Stimulated activated naive CD8-positive, alpha-beta T cell treated with anti-CD3 and anti-CD28 coated beads, Interleukin-15, Interleukin-2, amounts not matched to agents 100 ng/mL and 50 ng/mL, for 24 hours (primary cell): ENCODE data around the gene ADCY2.
A peak's percentile ranks its signal among the peaks of the same experiment; 100 is the strongest.

Experiments used
- H3K27ac Mint-ChIP-seq: one replicate; pipeline ENCODE4 v1.8.0; 2021; ENCODE audit warnings: mild to moderate bottlenecking, mixed read lengths
- H3K27me3 Mint-ChIP-seq: one replicate; pipeline ENCODE4 v1.8.0; 2021; ENCODE audit warnings: mixed read lengths
- H3K36me3 Mint-ChIP-seq: one replicate; pipeline ENCODE4 v1.8.0; 2021; ENCODE audit warnings: low read depth, mixed read lengths
- H3K4me1 Mint-ChIP-seq: one replicate; pipeline ENCODE4 v1.8.0; 2021; ENCODE audit warnings: low read depth, mixed read lengths
- H3K4me3 Mint-ChIP-seq: one replicate; pipeline ENCODE4 v1.8.0; 2021; ENCODE audit warnings: mild to moderate bottlenecking, mixed read lengths
- H3K9me3 Mint-ChIP-seq: one replicate; pipeline ENCODE4 v1.8.0; 2021; ENCODE audit warnings: mixed read lengths

ADCY2 gene

GRCh38 chr5:7866196-7866595 lies 470.3 kb downstream of the ADCY2 start:
- Mint-ChIP-seq H3K4me1 (peaks cover 55% of the 10 kb centered on the region), H3K9me3 (no peaks in the 10 kb centered on the region), H3K4me3 (peak overlapping the region; percentile 30), H3K27me3 (no peaks in the 10 kb centered on the region), H3K36me3 (peaks cover 74% of the 10 kb centered on the region), H3K27ac (no peak overlapping the region)

GRCh38 chr5:7867260-7867659 lies 471.3 kb downstream of the ADCY2 start:
- Mint-ChIP-seq H3K27ac (no peak overlapping the region), H3K4me1 (peaks cover 66% of the 10 kb centered on the region), H3K27me3 (no peaks in the 10 kb centered on the region), H3K36me3 (peaks cover 76% of the 10 kb centered on the region), H3K9me3 (no peaks in the 10 kb centered on the region), H3K4me3 (peak overlapping the region; percentile 100)

GRCh38 chr5:7868427-7868772 lies 472.5 kb downstream of the ADCY2 start:
- Mint-ChIP-seq H3K36me3 (peaks cover 71% of the 10 kb centered on the region), H3K27me3 (no peaks in the 10 kb centered on the region), H3K9me3 (no peaks in the 10 kb centered on the region), H3K4me1 (peaks cover 77% of the 10 kb centered on the region), H3K27ac (peak overlapping the region; percentile 95), H3K4me3 (peak overlapping the region; percentile 100)

- Mint-ChIP-seq H3K27ac (peak within 1 kb of the TSS; percentile 95), H3K36me3 (peaks cover 70% of the 10 kb centered on the region), H3K4me1 (peaks cover 82% of the 10 kb centered on the region), H3K9me3 (no peaks in the 10 kb centered on the region), H3K27me3 (no peaks in the 10 kb centered on the region), H3K4me3 (peak within 1 kb of the TSS; percentile 100)
Observed at GRCh38 chr5:7868773-7869473, 473.0 kb downstream of the ADCY2 start, which contains the start of the genes FASTKD3 and MTRR. Gene FASTKD3, minus strand, starts transcription at chr5:7869031. Its CDS starts 948 bp downstream, at chr5:7868083. Gene MTRR, plus strand, starts transcription at chr5:7869148. Its CDS starts 1,647 bp downstream, at chr5:7870795.

- peaks cover 88% of the 10 kb centered on the region for H3K4me1 Mint-ChIP-seq
- peak overlapping the region; percentile 81 for H3K27ac Mint-ChIP-seq
- peak overlapping the region; percentile 100 for H3K4me3 Mint-ChIP-seq
- peaks cover 74% of the 10 kb centered on the region for H3K36me3 Mint-ChIP-seq
- H3K27me3 Mint-ChIP-seq, result no peaks in the 10 kb centered on the region
- H3K9me3 Mint-ChIP-seq, result no peaks in the 10 kb centered on the region
Observed at GRCh38 chr5:7869474-7870136, 473.7 kb downstream of the ADCY2 start.

GRCh38 chr5:7871653-7872052 lies 475.7 kb downstream of the ADCY2 start:
- Mint-ChIP-seq H3K4me1 (peaks cover 78% of the 10 kb centered on the region), H3K9me3 (no peaks in the 10 kb centered on the region), H3K4me3 (peak overlapping the region; percentile 100), H3K27me3 (no peaks in the 10 kb centered on the region), H3K27ac (no peak overlapping the region), H3K36me3 (peaks cover 74% of the 10 kb centered on the region)

- no peaks in the 10 kb centered on the region for H3K9me3 Mint-ChIP-seq
- peaks cover 74% of the 10 kb centered on the region for H3K36me3 Mint-ChIP-seq
- peak overlapping the region; percentile 34 for H3K27ac Mint-ChIP-seq
Observed at GRCh38 chr5:7872517-7873130, 476.7 kb downstream of the ADCY2 start.

GRCh38 chr5:7873216-7873615 lies 477.3 kb downstream of the ADCY2 start:
- Mint-ChIP-seq H3K9me3 (no peaks in the 10 kb centered on the region), H3K4me3 (peak overlapping the region; percentile 21), H3K27ac (peak overlapping the region; percentile 34), H3K36me3 (peaks cover 75% of the 10 kb centered on the region), H3K27me3 (no peaks in the 10 kb centered on the region), H3K4me1 (peaks cover 78% of the 10 kb centered on the region)

More at GRCh38 chr5:7872517-7873130, 476.7 kb downstream of the ADCY2 start:
- H3K4me3 Mint-ChIP-seq, result peak overlapping the region; percentile 21
- H3K4me1 Mint-ChIP-seq, result peaks cover 78% of the 10 kb centered on the region
- no peaks in the 10 kb centered on the region for H3K27me3 Mint-ChIP-seq

GRCh38 chr5:7874639-7875038 lies 478.7 kb downstream of the ADCY2 start:
- Mint-ChIP-seq H3K4me3 (no peak overlapping the region), H3K27me3 (no peaks in the 10 kb centered on the region), H3K27ac (no peak overlapping the region), H3K4me1 (peaks cover 84% of the 10 kb centered on the region), H3K9me3 (no peaks in the 10 kb centered on the region), H3K36me3 (peaks cover 85% of the 10 kb centered on the region)

- peaks cover 89% of the 10 kb centered on the region for H3K36me3 Mint-ChIP-seq
- no peaks in the 10 kb centered on the region for H3K9me3 Mint-ChIP-seq
- H3K4me1 Mint-ChIP-seq, result peaks cover 79% of the 10 kb centered on the region
- H3K4me3 Mint-ChIP-seq, result no peak overlapping the region
- H3K27ac Mint-ChIP-seq, result no peak overlapping the region
- no peaks in the 10 kb centered on the region for H3K27me3 Mint-ChIP-seq
Observed at GRCh38 chr5:7875151-7875550, 479.2 kb downstream of the ADCY2 start.

- H3K4me1 Mint-ChIP-seq, result peaks cover 69% of the 10 kb centered on the region
- peaks cover 90% of the 10 kb centered on the region for H3K36me3 Mint-ChIP-seq
- no peaks in the 10 kb centered on the region for H3K9me3 Mint-ChIP-seq
- H3K27me3 Mint-ChIP-seq, result no peaks in the 10 kb centered on the region
- no peak overlapping the region for H3K4me3 Mint-ChIP-seq
- no peak overlapping the region for H3K27ac Mint-ChIP-seq
Observed at GRCh38 chr5:7876867-7877266, 480.9 kb downstream of the ADCY2 start.

- no peaks in the 10 kb centered on the region for H3K9me3 Mint-ChIP-seq
- H3K27me3 Mint-ChIP-seq, result no peaks in the 10 kb centered on the region
- H3K4me1 Mint-ChIP-seq, result peaks cover 62% of the 10 kb centered on the region
- peaks cover 89% of the 10 kb centered on the region for H3K36me3 Mint-ChIP-seq
- H3K27ac Mint-ChIP-seq, result peak overlapping the region; percentile 74
- H3K4me3 Mint-ChIP-seq, result peak overlapping the region; percentile 30
Observed at GRCh38 chr5:7877851-7878250, 481.9 kb downstream of the ADCY2 start.

- H3K4me1 Mint-ChIP-seq, result peaks cover 56% of the 10 kb centered on the region
- H3K27me3 Mint-ChIP-seq, result no peaks in the 10 kb centered on the region
- H3K36me3 Mint-ChIP-seq, result peaks cover 92% of the 10 kb centered on the region
- H3K27ac Mint-ChIP-seq, result peak overlapping the region; percentile 74
- peak overlapping the region; percentile 30 for H3K4me3 Mint-ChIP-seq
- H3K9me3 Mint-ChIP-seq, result no peaks in the 10 kb centered on the region
Observed at GRCh38 chr5:7878381-7878873, 482.5 kb downstream of the ADCY2 start.
